Endothelial cell of umbilical vein (primary cell): ENCODE measurements around the gene DNASE1. TPM values are rescaled to one million over a fixed set of nuclear protein-coding genes. Genes with fewer than 3 reads are reported as not detected.

Experiments used
- BruUV-seq: library from RNA; stranded (reverse); fragments of 400-500 nt; replicated peaks from 2 replicates; lab custom pipeline; 2021; lab: Mats Ljungman, UMichigan
- CTCF ChIA-PET: fragments of 300-600, 350-600 bp; sonication (Branson Sonifier 250); formaldehyde crosslinking; loops from one replicate; lab custom pipeline; 2021; ENCODE audit warnings: antibody characterized with exemption, inconsistent platforms; lab: Charles Lee
- POLR2A ChIA-PET: fragments of 300-600, 350-600 bp; sonication (Branson Sonifier 250); formaldehyde crosslinking; loops from one replicate; lab custom pipeline; 2021; ENCODE audit warnings: antibody characterized with exemption, inconsistent platforms; lab: Charles Lee
- DNase-seq: peaks from one replicate; pipeline ENCODE4 v3.0.0-alpha.2; 2011; ENCODE audit warnings: low read depth, low spot score
- FAIRE-seq: peaks from 2 replicates; lab custom pipeline; 2011; peaks lifted over from hg19 to GRCh38; lab: Jason Lieb, UNC
- H2AFZ ChIP-seq: 2 replicates; pipeline ENCODE4 v1.6.0; 2012; ENCODE audit warnings: low read depth, low read length, control low read depth, inconsistent platforms
- H3K27ac ChIP-seq: 2 replicates; pipeline ENCODE4 v1.5.1; 2011; ENCODE audit warnings: low read depth, mild to moderate bottlenecking, control low read depth, low read length, moderate library complexity; ENCODE audit not compliant: insufficient read depth
- H3K27me3 ChIP-seq, 2 experiments: 2 replicates each; pipeline versions ENCODE4 v1.6.0 to v1.6.1; 2011; ENCODE audit warnings: low read length in 2 of 2, mixed read lengths in 1 of 2; ENCODE audit not compliant: control insufficient read depth in 2 of 2, insufficient read depth in 2 of 2
- H3K36me3 ChIP-seq, 2 experiments: 2 replicates in 1 of 2; 3 replicates in 1 of 2; pipeline ENCODE4 v1.5.1; 2011; ENCODE audit warnings: low read length in 2 of 2, mild to moderate bottlenecking in 1 of 2, moderate library complexity in 1 of 2; ENCODE audit not compliant: control insufficient read depth in 2 of 2, insufficient read depth in 2 of 2; ENCODE audit errors: extremely low read depth in 1 of 2
- H3K4me1 ChIP-seq: 3 replicates; pipeline ENCODE4 v1.5.1; 2011; ENCODE audit warnings: mild to moderate bottlenecking, low read length; ENCODE audit not compliant: control insufficient read depth, insufficient read depth; ENCODE audit errors: extremely low read depth
- H3K4me2 ChIP-seq: 2 replicates; pipeline ENCODE4 v1.6.1; 2011; ENCODE audit warnings: low read length, control low read depth, mixed read lengths; ENCODE audit not compliant: insufficient read depth
- H3K4me3 ChIP-seq, 3 experiments: fragments of 200-600 bp in 1 of 3; sonication (generic), shearing (Covaris generic) in 1 of 3; replicated peaks in 1 of 3; 2 replicates each; pipeline ENCODE4 v1.5.1; 2011 to 2016; ENCODE audit warnings: control low read depth in 3 of 3, low read length in 3 of 3, mild to moderate bottlenecking in 2 of 3, inconsistent platforms in 1 of 3, low read depth in 1 of 3, moderate library complexity in 1 of 3; ENCODE audit not compliant: insufficient read depth in 1 of 3
- H3K79me2 ChIP-seq: 2 replicates; pipeline ENCODE4 v1.6.0; 2012; ENCODE audit warnings: low read length, inconsistent platforms; ENCODE audit not compliant: control insufficient read depth, insufficient read depth
- H3K9ac ChIP-seq: replicated peaks from 2 replicates; pipeline ENCODE3; 2011; ENCODE audit warnings: low read length, control low read depth; ENCODE audit not compliant: insufficient read depth; ENCODE audit errors: extremely low read depth
- H3K9me1 ChIP-seq: replicated peaks from 3 replicates; pipeline ENCODE4 v1.6.0; 2011; ENCODE audit warnings: mild to moderate bottlenecking, low read length; ENCODE audit not compliant: control insufficient read depth, insufficient read depth; ENCODE audit errors: extremely low read depth
- H3K9me3 ChIP-seq: replicated peaks from 2 replicates; pipeline ENCODE4 v1.5.1; 2012; ENCODE audit warnings: low read length, inconsistent platforms; ENCODE audit not compliant: control insufficient read depth, insufficient read depth
- H4K20me1 ChIP-seq: replicated peaks from 2 replicates; pipeline ENCODE3; 2011; ENCODE audit warnings: mild to moderate bottlenecking, low read length; ENCODE audit not compliant: control insufficient read depth, insufficient read depth; ENCODE audit errors: extremely low read depth
- CTCF ChIP-seq, 2 donors: IDR thresholded peaks; 1 replicate in 1 of 2; 2 replicates in 1 of 2; pipeline ENCODE4 v1.5.1; 2011; ENCODE audit warnings: low read length in 2 of 2, mild to moderate bottlenecking in 2 of 2, moderate library complexity in 2 of 2, control low read depth in 1 of 2, inconsistent platforms in 1 of 2, low read depth in 1 of 2; ENCODE audit not compliant: insufficient read depth in 1 of 2; ENCODE audit errors: extremely low read depth in 1 of 2
- EZH2 ChIP-seq: IDR thresholded peaks from 2 replicates; pipeline ENCODE4 v1.6.1; 2012; ENCODE audit warnings: borderline replicate concordance, low read depth, mild to moderate bottlenecking, moderate library complexity, low read length, inconsistent platforms; ENCODE audit not compliant: severe bottlenecking
- FOS ChIP-seq: IDR thresholded peaks from 2 replicates; pipeline ENCODE4 v1.6.1; 2011; ENCODE audit warnings: mild to moderate bottlenecking, low read length, moderate library complexity, borderline replicate concordance; ENCODE audit not compliant: insufficient read depth
- GATA2 ChIP-seq: IDR thresholded peaks from 2 replicates; pipeline ENCODE4 v1.7.0; 2011; ENCODE audit warnings: low read depth, mild to moderate bottlenecking, moderate library complexity, mixed read lengths, low read length; ENCODE audit not compliant: insufficient read length, insufficient read depth
- JUN ChIP-seq: IDR thresholded peaks from 2 replicates; pipeline ENCODE4 v1.6.1; 2011; ENCODE audit warnings: borderline replicate concordance, low read depth; ENCODE audit not compliant: insufficient read length, insufficient read depth
- MYC ChIP-seq: IDR thresholded peaks from one replicate; pipeline ENCODE4 v1.6.1; 2011; ENCODE audit warnings: mild to moderate bottlenecking, low read depth, low read length
- POLR2A ChIP-seq: IDR thresholded peaks from 2 replicates; pipeline ENCODE4 v1.6.1; 2012; ENCODE audit warnings: low read depth, mild to moderate bottlenecking, control low read depth, low read length
- POLR2AphosphoS5 ChIP-seq: IDR thresholded peaks from 2 replicates; pipeline ENCODE4 v1.6.1; 2012; ENCODE audit warnings: low read depth, mild to moderate bottlenecking, control low read depth, low read length, moderate library complexity; ENCODE audit not compliant: insufficient read depth
- dilution Hi-C: fragments of 300-500 bp; cut with MboI; formaldehyde crosslinking; loops from one replicate; pipeline ENCODE4 v1.15.0; 2019; ENCODE audit warnings: low sequenced_read_pairs; ENCODE audit not compliant: extremely low pct_ligation_motif_present
- intact Hi-C: fragments of 100-400 bp; cut with micrococcal nuclease; formaldehyde crosslinking; loops from one replicate; pipeline ENCODE4 v1.10.0; 2022
- polyA plus RNA-seq, 4 experiments: library from polyadenylated mRNA; depleted of rRNA in 3 of 4; stranded (reverse) in 3 of 4; unstranded in 1 of 4; fragments of >200 nt; gene quantifications; 2 replicates each; pipeline versions ENCODE4 v1.2.1 to v1.2.3, GENCODE V29; 2011 to 2012; ENCODE audit warnings: missing spikeins in 1 of 4
- total RNA-seq: library from RNA; stranded (reverse); gene quantifications from 2 replicates; pipeline ENCODE4 v1.2.3, GENCODE V29; 2021
- TF ChIP-seq, protein P1 (sequence below): IDR thresholded peaks from 2 replicates; pipeline ENCODE4 v1.6.1; 2011; ENCODE audit not compliant: insufficient read depth, insufficient read length

DNASE1 gene
- total and polyA plus RNA-seq, 2 donors (not counting 3 experiments of a cell fraction or from before 2014, with no cell fraction given), result 11.1 to 13.5 TPM

GRCh38 chr16:3696425-3697218 is 42.1 kb downstream of the DNASE1 start:
- ChIA-PET CTCF (interaction anchor here (1.3 kb wide), 1 partner anchor 10 kb away, joined by 3 read pairs; no protein-coding TSS in a partner anchor), POLR2A (no interaction called here)
- Histone ChIP-seq H3K9ac (no peak overlapping the region), H3K9me3 (no peaks in the 10 kb centered on the region), H3K4me3 (no peak overlapping the region), H3K27ac (no peak overlapping the region), H3K4me2 (no peak overlapping the region), H3K4me1 (no peaks in the 10 kb centered on the region), H3K9me1 (no peaks in the 10 kb centered on the region), H3K27me3 (no peaks in the 10 kb centered on the region), H4K20me1 (no peaks in the 10 kb centered on the region), H3K79me2 (peaks cover 2% of the 10 kb centered on the region), H3K36me3 (no peaks in the 10 kb centered on the region), H2AFZ (no peak overlapping the region)
- DNase-seq (no peak), FAIRE-seq (no peak)
- TF ChIP-seq GATA2 (no peak), EZH2 (no peak), CTCF (IDR thresholded peaks at IDR 0.05; ENCODE audit: extremely low read depth in 1 of 2, insufficient read depth in 1 of 2, low read depth in 1 of 2, low read length in 2 of 2) (no peak), POLR2A (no peak), JUN (no peak), MYC (no peak), POLR2AphosphoS5 (no peak), FOS (no peak)
- TF ChIP-seq, protein P1, sequence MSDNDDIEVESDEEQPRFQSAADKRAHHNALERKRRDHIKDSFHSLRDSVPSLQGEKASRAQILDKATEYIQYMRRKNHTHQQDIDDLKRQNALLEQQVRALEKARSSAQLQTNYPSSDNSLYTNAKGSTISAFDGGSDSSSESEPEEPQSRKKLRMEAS, result no peak
- BruUV-seq, result no TSS peak
- intact Hi-C loops, result no loop called here
- dilution Hi-C loops, result no loop called here
